GM18502 (cell line): Measurements from ENCODE around the gene GXYLT2.
"Not testable (repeated sequence)": the region's sequence is repeated elsewhere in the genome, so short reads cannot be mapped to it uniquely, and the experiment has no call there.

Source experiments
- ATAC-seq: cut with Tn5 transposase; IDR thresholded peaks from one replicate; pipeline ENCODE4 v1.9.1; 2021; ENCODE audit warnings: mild to moderate bottlenecking; ENCODE audit not compliant: unreplicated experiment, poor library complexity

GXYLT2 gene

DNA sequence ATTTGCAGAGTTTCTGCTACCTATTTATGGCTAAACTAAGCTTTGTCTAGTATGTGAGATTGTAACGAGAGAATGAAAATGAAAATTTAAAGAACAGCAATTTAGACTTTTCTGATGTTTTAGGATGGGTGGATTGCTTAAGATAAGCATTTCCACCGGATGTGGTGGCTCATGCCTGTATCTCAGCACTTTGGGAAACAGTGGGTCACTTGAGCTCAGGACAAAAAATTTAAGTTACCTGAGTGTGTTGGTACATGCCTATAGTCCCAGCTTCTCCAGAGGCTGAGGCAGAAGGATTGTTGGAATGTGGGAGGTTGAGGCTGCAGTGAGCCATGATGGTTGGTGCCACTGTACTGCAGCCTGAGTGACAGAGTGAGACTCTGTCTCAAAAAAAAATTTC, 112.1 kb downstream of the GXYLT2 start:
- ATAC-seq = no peak

DNA sequence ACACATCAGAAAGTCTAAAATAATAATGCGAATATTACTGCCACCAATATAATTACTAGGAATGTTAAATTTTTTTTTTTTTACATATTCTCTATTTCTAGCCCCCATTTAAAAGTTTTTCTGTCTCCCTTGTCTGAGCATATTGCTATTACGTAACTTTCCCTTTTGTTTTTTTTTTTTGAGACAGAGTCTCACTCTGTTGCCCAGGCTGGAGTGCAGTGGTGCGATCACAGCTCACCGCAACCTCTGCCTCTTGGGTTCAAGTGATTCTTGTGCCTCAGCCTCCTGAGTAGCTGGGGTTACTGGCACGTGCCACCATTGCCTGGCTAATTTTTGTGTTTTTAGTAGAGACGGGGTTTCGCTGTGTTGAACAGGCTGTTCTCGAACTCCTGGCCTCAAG, 115.2 kb downstream of the GXYLT2 start:
- ATAC-seq = not testable (repeated sequence)

DNA sequence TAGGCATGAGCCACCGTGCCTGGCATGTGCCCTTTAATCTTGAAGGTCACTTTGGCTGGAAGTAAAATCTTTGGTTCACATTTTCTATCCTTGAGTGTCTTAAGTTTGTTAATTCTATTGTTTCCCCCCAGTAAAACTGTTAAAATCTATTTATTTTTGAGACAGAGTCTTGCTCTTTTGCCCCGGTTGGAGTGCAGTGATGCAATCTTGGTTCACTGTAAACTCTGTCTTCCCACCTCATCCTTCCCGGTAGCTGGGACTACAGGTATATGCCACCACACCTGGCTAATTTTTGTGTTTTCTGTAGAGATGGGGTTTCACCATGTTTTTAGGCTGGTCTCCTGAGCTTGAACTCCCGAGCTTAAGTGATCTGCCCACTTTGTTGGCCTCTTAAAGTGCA, 116.5 kb downstream of the GXYLT2 start:
- no peak for ATAC-seq

DNA sequence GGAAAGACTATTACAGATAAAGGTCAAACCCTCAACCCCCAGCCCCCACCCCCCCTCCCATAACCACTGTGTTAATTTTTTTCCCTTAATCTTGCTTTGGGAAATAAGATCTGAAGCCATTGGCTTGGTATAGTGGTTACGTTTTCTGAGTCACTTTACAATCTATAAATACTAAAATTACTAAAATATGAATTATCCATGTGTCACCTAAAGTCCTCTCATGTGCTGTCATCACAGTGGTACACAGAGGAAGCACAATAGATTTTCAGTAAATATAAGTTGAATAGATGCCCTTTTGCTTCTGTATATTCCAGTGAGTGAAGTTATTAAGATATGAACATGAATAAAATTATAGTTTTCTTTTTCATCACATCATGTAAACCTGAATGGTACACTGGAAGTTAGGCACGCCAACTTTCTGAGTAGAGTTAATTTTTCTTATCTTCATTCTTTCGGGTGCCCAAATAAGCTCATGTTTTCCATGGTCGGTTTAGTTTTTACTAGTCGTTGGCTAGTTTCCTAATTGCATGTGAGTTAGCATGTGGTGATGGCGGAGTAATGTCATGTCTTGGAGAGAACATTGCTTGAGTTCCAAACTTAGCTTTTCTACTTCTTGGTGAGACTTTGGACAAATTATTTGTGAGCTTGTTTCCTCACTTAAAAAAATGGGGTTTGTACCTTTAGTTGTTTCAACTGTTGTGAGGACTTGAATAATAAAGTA, 120.3 kb downstream of the GXYLT2 start:
- no peak for ATAC-seq

DNA sequence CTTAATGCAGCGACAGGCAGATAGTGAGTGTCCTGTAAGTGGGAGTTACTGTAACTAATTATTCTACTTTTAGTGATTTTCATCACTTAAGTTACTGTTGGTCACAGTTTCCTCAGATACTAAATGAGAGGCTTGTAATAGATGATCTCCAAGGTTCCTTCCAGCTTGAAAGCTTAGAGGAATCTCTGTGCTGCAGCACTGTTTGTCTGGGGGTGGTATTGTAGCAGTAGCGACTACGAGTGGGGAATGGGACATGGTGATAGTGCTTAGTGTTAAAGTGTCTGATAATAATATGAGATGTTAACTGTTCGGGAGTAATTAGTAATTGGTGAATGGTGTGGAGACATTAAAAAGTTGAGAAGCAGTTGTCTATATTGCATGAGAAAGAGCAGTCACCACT, 121.2 kb downstream of the GXYLT2 start:
- ATAC-seq = no peak

DNA sequence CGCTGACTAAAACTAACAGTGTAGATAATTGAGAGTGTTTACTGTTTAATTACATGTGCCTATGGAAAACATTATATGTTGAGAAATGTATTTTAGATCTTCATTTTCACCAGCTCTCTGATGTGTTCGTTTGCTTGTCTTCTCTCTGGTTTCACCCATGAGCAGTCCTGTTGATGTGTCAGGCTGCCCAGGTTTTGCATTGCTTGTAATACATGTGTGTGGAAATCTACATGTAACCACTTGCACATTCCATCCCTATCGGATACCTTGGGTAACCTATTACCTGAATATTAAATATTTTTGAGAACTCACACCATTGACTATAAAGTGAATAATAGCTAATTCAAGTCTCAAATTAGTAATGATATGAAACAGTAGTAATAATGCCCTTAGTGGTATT, 121.9 kb downstream of the GXYLT2 start:
- no peak for ATAC-seq

DNA sequence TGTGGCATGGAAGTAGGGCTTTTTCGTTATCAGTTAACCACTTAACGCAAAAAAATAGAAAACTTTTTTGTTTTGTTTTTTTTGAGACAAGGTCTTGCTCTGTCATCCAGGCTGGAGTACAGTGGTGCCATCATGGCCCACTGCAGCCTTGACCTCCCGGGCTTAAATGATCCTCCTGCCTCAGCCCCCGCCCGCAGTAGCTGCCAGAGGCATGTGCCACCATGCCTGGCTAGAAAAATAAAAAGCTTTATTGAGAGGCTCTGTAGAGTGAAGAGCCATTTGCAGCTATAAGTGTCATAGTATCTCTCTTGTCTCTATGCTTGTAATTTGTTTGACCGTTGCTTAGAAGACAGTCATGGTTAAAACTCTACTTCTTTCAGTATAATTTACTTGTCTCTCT, 122.3 kb downstream of the GXYLT2 start:
- ATAC-seq = no peak

DNA sequence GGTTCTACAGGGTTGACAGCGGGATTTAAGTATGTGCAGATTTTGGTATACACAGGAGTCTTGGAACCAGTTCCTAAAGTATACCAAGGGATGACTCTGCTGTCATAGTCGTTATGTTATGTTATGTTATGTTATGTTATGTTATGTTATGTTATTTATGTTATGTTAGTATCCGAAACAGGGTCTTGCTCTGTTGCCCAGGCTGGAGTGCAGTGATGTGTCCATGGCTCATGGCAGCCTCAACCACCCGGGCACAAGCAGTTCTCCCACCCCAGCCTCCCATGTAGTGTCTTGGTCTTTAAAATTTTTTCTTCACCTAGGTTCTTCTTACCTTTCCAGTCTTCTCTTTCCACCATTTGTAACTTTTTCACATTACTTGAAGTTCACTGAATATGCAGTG, 130.5 kb downstream of the GXYLT2 start:
- no peak for ATAC-seq

DNA sequence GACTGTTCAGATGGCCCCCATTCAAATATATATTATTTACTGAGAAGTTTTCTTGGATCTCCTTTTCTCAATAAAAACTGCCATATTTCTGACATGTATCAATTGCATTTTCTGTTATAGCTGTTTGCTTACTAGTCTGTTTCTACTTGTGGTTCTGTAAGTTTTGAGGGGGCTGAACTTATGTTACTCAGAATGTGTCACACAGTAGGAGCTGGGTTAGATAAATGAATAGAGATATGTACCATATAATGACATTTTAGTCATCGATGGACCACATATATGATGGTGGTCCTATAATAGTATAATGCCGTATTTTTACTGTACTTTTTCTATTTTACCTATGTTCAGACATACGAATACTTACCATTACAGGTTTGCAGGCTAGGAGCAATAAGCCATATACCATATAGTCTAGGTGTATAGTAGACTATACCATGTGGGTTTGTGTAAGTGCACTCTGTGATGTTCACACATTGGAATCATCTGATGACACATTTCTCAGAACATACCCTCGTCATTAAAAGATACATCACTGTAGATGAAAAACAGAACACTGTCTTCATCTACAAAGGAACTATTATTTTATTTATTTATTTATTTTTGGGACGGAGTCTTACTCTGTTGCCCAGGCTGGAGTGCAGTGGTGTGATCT, 131.1 kb downstream of the GXYLT2 start:
- no peak for ATAC-seq

DNA sequence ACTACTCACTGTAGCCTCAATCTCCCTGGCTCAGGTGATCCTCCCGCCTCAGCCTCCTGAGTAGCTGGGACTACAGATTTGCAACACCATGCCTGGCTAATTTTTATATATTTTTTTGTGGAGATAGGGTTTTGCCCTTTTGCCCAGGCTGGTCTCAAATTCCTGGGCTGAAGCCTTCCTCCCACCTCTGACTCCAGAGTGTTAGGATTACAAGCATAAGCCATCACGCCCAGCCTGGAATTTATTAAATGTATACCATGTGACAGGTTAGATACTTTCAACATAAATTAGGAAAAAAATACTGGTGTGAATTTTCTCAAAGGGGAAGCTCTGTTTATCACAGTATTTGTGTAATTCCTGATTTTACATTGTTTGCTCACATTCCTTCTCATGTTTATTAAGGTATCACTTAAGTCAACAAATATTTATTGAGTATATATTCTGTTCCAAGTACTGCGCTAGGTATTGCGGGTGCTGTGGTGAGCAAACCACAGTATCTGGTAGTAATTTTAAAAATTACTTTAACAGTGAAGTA, 133.5 kb downstream of the GXYLT2 start:
- no peak for ATAC-seq

DNA sequence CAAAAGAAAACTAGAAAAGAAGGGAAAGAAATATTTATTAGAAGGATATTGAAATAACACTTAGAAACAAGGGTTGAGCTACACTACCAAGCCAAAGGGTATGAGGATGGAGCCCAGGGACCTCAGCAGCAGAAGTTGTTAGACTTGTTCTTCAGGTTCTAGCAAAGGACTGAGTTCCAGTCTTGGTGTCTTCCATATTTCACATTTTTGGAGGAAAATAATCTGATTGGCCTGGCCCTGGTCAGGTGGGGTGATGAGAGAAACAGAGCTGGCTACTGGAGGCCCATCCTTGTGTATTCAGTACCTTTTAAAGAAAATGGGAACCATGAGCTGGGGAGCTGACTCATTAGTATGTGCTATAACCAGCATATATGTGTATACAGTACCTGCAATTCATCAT, 137.0 kb downstream of the GXYLT2 start:
- no peak for ATAC-seq

DNA sequence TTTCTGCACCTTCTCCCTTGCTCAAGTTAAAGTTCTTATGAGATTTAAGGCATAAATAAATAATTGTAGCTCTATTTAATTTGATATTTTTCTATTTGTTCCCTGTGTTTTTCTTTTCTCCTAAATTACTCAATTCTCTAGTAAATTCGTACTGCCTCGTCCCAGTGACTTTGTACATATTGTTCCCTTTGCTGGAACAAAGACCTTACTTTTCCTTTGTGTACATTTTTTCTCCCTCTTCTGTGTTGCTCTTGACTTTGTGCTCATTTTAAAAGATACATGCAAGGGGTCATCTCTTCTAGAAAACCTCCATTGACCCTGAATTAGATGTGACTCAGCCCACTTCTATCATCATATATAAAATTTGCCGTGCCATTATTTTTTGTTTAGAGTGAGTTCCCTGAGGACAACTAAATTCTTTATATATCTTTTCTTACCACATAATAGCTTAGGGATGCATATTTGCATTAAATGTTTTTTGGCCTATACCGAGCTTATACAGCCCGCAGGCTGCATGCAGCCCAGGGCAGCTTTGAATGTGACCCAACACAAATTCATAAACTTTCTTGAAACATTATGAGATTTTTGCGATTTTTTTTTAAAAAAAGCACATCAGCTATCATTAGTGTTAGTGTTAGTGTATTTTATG, 138.4 kb downstream of the GXYLT2 start:
- ATAC-seq = no peak
